ENCODE measurements around the gene SYNGR2.

SYNGR2 gene

GRCh38 chr17:78143214-78144146 lies 24.9 kb upstream of the SYNGR2 start:
- DNase-seq (ENCODE audit: low read depth): no peak

- DNase-seq (ENCODE audit: low read depth): no peak
Observed at GRCh38 chr17:78144147-78144719, 24.1 kb upstream of the SYNGR2 start.

- no peak for DNase-seq (ENCODE audit: low read depth)
Observed at GRCh38 chr17:78144736-78145641, 23.4 kb upstream of the SYNGR2 start.

GRCh38 chr17:78146471-78146869 lies 21.9 kb upstream of the SYNGR2 start:
- no peak for DNase-seq (ENCODE audit: low read depth)

GRCh38 chr17:78146881-78147280 lies 21.5 kb upstream of the SYNGR2 start:
- DNase-seq (ENCODE audit: low read depth): no peak

GRCh38 chr17:78147315-78147998 lies 20.9 kb upstream of the SYNGR2 start:
- no peak for DNase-seq (ENCODE audit: low read depth)

GRCh38 chr17:78148286-78149016 lies 19.9 kb upstream of the SYNGR2 start:
- no peak for DNase-seq (ENCODE audit: low read depth)

- DNase-seq (ENCODE audit: low read depth): no peak
Observed at GRCh38 chr17:78151514-78152008, 16.8 kb upstream of the SYNGR2 start.

- DNase-seq (ENCODE audit: low read depth): no peak
Observed at GRCh38 chr17:78154903-78155811, 13.2 kb upstream of the SYNGR2 start.

GRCh38 chr17:78159575-78160158 lies 8.7 kb upstream of the SYNGR2 start:
- no peak for DNase-seq (ENCODE audit: low read depth)

- no peak for DNase-seq (ENCODE audit: low read depth)
Observed at GRCh38 chr17:78163881-78164747, 4.3 kb upstream of the SYNGR2 start.

GRCh38 chr17:78164748-78165607 lies 3.4 kb upstream of the SYNGR2 start:
- DNase-seq (ENCODE audit: low read depth): no peak

- no peak for DNase-seq (ENCODE audit: low read depth)
Observed at GRCh38 chr17:78166416-78166815, 2.0 kb upstream of the SYNGR2 start.

GRCh38 chr17:78168903-78169793 lies 767 bp downstream of the SYNGR2 start:
- DNase-seq (ENCODE audit: low read depth): peak; percentile 49

GRCh38 chr17:78170692-78171590 lies 2.6 kb downstream of the SYNGR2 start:
- no peak for DNase-seq (ENCODE audit: low read depth)

Measured in stimulated activated CD4-positive, alpha-beta T cell treated with anti-CD3 and anti-CD28 coated beads, Interleukin-2, amount 100 ng/mL, for 4 hours (primary cell).